ENCODE data around the gene NOX1. TPM values are rescaled to one million over a fixed set of nuclear protein-coding genes. Genes with fewer than 3 reads are reported as not detected.

The NOX1 gene
- total RNA-seq, 1 experiment from 2014 or later, result 13.2 TPM

DNA sequence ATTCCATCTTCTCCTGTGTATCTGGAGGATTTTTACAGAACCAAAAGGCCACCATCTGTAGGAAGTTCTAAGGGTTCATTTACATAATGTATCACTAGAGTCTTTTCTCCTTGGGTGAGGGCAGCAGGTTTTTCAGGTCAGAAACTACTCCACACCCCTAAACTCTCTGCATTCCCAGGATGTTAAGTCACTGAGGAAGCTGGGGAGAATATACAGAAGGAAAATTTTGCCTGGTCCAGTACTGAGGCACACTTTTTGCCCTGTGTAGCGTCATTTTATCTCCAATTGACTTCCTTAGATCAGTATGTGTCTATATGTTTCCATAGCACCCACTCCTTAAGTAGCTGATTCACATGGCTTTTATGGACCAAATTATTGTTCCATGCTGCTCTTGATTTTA, 37.6 kb upstream of the NOX1 start:
- intact Hi-C loops (cut with micrococcal nuclease; ENCODE audit: unreplicated experiment), result no loop called here

DNA sequence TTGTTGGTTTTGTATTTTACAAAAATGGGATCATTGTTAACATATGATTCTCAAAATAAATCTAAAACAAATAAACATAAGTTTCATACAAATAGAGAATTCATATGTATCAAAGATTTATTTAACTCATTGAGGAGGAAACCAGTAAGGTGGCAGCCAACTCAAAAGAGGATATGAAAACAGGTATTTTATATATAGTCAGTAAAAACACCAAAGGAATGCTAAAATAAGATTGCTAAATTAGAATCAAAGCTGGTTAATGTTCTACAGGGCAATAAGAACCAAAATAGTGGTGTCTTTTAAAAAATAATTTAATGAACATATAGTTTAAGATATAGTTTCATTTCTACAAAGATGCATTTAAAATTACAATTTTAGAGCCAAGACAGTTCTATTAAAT, 31.5 kb upstream of the NOX1 start:
- no peak overlapping the region for H3K27ac Mint-ChIP-seq (ENCODE audit: unreplicated experiment)
- no peak for DNase-seq
- H3K36me3 Mint-ChIP-seq (ENCODE audit: insufficient read depth, unreplicated experiment), result peaks cover 7% of the 10 kb centered on the region
- H3K27me3 Mint-ChIP-seq (ENCODE audit: insufficient read depth, unreplicated experiment), result no peaks in the 10 kb centered on the region
- BruUV-seq (replicated peaks), result no TSS peak
- H3K9me3 Mint-ChIP-seq (ENCODE audit: unreplicated experiment), result no peaks in the 10 kb centered on the region
- Histone ChIP-seq H3K4me3 (ENCODE audit: low read depth, low read length) (no peak overlapping the region), H3K4me1 (no peaks in the 10 kb centered on the region), H3K27me3 (replicated peaks; ENCODE audit: control insufficient read depth, insufficient read depth, low read length) (no peaks in the 10 kb centered on the region), H3K36me3 (ENCODE audit: control insufficient read depth, insufficient read depth, low read length) (no peaks in the 10 kb centered on the region), H3K9me3 (peaks cover 4% of the 10 kb centered on the region; the same call in 1 of the 2 replicates)
- POLR2A ChIA-PET, result no interaction called here
- H3K4me1 Mint-ChIP-seq (ENCODE audit: low read depth, unreplicated experiment), result no peaks in the 10 kb centered on the region
- intact Hi-C loops (cut with micrococcal nuclease; ENCODE audit: unreplicated experiment), result no loop called here
- CTCF ChIA-PET, result no interaction called here
- TF ChIP-seq, protein P1, sequence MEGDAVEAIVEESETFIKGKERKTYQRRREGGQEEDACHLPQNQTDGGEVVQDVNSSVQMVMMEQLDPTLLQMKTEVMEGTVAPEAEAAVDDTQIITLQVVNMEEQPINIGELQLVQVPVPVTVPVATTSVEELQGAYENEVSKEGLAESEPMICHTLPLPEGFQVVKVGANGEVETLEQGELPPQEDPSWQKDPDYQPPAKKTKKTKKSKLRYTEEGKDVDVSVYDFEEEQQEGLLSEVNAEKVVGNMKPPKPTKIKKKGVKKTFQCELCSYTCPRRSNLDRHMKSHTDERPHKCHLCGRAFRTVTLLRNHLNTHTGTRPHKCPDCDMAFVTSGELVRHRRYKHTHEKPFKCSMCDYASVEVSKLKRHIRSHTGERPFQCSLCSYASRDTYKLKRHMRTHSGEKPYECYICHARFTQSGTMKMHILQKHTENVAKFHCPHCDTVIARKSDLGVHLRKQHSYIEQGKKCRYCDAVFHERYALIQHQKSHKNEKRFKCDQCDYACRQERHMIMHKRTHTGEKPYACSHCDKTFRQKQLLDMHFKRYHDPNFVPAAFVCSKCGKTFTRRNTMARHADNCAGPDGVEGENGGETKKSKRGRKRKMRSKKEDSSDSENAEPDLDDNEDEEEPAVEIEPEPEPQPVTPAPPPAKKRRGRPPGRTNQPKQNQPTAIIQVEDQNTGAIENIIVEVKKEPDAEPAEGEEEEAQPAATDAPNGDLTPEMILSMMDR (IDR thresholded peaks at IDR 0.05; ENCODE audit: insufficient read depth in 1 of 2, low read depth in 1 of 2, low read length in 1 of 2, severe bottlenecking in 1 of 2, unreplicated experiment in 1 of 2), result no peak
- H3K4me3 Mint-ChIP-seq (ENCODE audit: unreplicated experiment), result no peak overlapping the region

More for the DNA sequence above, 37.6 kb upstream of the NOX1 start:
- Histone ChIP-seq H3K4me1 (peaks cover 15% of the 10 kb centered on the region; the same call in 1 of the 2 replicates), H3K4me3 (ENCODE audit: low read depth, low read length) (no peak overlapping the region), H3K9me3 (no peaks in the 10 kb centered on the region), H3K27me3 (replicated peaks; ENCODE audit: control insufficient read depth, insufficient read depth, low read length) (no peaks in the 10 kb centered on the region), H3K36me3 (ENCODE audit: control insufficient read depth, insufficient read depth, low read length) (no peaks in the 10 kb centered on the region)
- Mint-ChIP-seq H3K36me3 (ENCODE audit: insufficient read depth, unreplicated experiment) (peaks cover 21% of the 10 kb centered on the region), H3K4me3 (ENCODE audit: unreplicated experiment) (no peak overlapping the region), H3K27me3 (ENCODE audit: insufficient read depth, unreplicated experiment) (no peaks in the 10 kb centered on the region), H3K27ac (ENCODE audit: unreplicated experiment) (no peak overlapping the region), H3K9me3 (ENCODE audit: unreplicated experiment) (no peaks in the 10 kb centered on the region), H3K4me1 (ENCODE audit: low read depth, unreplicated experiment) (peaks cover 13% of the 10 kb centered on the region)
- no peak for DNase-seq
- BruUV-seq (replicated peaks), result no TSS peak
- ChIA-PET CTCF (no interaction called here), POLR2A (interaction anchor here (1.4 kb wide), 1 partner anchor 17 kb away, joined by 6 read pairs; the partner anchor contains the start of gene XKRX)
- TF ChIP-seq, protein P1 (IDR thresholded peaks at IDR 0.05; ENCODE audit: insufficient read depth in 1 of 2, low read depth in 1 of 2, low read length in 1 of 2, severe bottlenecking in 1 of 2, unreplicated experiment in 1 of 2), result no peak

GRCh38 chrX:100904433-100904832, 30.3 kb upstream of the NOX1 start:
- Mint-ChIP-seq H3K36me3 (ENCODE audit: insufficient read depth, unreplicated experiment) (peaks cover 7% of the 10 kb centered on the region), H3K4me3 (ENCODE audit: unreplicated experiment) (no peak overlapping the region), H3K4me1 (ENCODE audit: low read depth, unreplicated experiment) (no peaks in the 10 kb centered on the region), H3K27me3 (ENCODE audit: insufficient read depth, unreplicated experiment) (no peaks in the 10 kb centered on the region), H3K9me3 (ENCODE audit: unreplicated experiment) (no peaks in the 10 kb centered on the region), H3K27ac (ENCODE audit: unreplicated experiment) (no peak overlapping the region)
- H3K36me3 ChIP-seq (ENCODE audit: control insufficient read depth, insufficient read depth, low read length), result no peaks in the 10 kb centered on the region
- intact Hi-C loops (cut with micrococcal nuclease; ENCODE audit: unreplicated experiment), result no loop called here
- ChIA-PET POLR2A (no interaction called here), CTCF (no interaction called here)
- no peaks in the 10 kb centered on the region for H3K27me3 ChIP-seq (replicated peaks; ENCODE audit: control insufficient read depth, insufficient read depth, low read length)
- H3K4me3 ChIP-seq (ENCODE audit: low read depth, low read length), result no peak overlapping the region
- DNase-seq, result no peak
- peaks cover 4% of the 10 kb centered on the region; the same call in 1 of the 2 replicates for H3K9me3 ChIP-seq
- TF ChIP-seq, protein P1 (IDR thresholded peaks at IDR 0.05; ENCODE audit: insufficient read depth in 1 of 2, low read depth in 1 of 2, low read length in 1 of 2, severe bottlenecking in 1 of 2, unreplicated experiment in 1 of 2), result no peak
- BruUV-seq (replicated peaks), result no TSS peak
- H3K4me1 ChIP-seq, result no peaks in the 10 kb centered on the region

Measured in Caco-2 (cell line).